GM20000 (cell line): Measurements from ENCODE around the gene HMGXB4.

ENCODE experiments used
- DNase-seq: peaks from one replicate; pipeline ENCODE4 v3.0.0; 2012; ENCODE audit warnings: low spot score
- TF ChIP-seq, protein P1 (sequence below): IDR thresholded peaks from 2 replicates; pipeline ENCODE4 v1.5.1; 2012; ENCODE audit warnings: mild to moderate bottlenecking, control low read depth; ENCODE audit errors: extremely low read depth, missing control alignments

The HMGXB4 gene

DNA sequence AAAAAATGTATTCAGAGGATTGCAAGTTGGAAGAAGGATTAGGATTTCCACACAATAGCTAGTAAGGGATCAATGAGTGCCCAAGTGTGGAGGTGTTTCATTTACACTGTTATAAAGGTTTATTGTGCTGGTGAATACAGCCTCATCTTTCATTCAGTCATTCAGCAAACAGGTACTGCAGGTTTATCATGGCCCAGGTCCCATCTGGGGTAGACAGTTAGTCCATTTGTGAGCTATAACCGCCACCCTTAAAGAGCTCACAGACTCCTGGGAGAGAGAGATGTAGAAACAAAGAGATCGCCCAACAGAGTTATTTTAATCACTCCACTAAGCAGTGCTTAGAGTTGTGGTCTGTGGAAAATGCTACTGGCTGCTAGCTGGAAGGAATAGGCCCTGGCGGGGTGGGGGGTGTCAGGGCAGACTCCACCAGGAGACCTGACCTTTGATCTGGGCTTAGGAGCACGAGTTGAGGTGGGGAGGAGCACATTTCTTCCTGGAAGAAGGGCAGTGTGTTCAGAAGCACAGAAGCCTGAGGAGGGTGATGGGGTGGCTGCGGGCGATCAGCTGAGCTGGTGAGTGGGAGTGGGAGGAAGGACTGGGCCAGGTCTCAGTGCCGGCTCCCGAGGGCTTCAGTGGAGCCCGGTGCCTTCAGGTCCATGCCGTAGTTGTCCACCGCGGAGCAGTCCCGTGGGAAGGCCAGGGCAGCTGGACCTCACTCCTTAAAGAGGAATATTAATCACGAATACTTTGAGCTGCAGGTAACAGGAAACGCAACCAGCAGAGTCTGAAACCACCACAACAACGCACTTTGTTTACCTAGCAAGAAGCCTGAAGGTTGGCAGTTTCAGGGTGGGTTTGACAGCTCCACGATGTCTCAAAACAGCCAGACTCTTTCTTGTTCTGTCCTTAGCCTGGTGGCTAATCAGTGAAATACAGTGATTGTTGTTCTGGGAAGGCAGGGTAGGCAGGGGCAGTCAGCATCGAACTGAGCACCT, 53.6 kb downstream of the HMGXB4 start:
- DNase-seq, result no peak
- TF ChIP-seq, protein P1, sequence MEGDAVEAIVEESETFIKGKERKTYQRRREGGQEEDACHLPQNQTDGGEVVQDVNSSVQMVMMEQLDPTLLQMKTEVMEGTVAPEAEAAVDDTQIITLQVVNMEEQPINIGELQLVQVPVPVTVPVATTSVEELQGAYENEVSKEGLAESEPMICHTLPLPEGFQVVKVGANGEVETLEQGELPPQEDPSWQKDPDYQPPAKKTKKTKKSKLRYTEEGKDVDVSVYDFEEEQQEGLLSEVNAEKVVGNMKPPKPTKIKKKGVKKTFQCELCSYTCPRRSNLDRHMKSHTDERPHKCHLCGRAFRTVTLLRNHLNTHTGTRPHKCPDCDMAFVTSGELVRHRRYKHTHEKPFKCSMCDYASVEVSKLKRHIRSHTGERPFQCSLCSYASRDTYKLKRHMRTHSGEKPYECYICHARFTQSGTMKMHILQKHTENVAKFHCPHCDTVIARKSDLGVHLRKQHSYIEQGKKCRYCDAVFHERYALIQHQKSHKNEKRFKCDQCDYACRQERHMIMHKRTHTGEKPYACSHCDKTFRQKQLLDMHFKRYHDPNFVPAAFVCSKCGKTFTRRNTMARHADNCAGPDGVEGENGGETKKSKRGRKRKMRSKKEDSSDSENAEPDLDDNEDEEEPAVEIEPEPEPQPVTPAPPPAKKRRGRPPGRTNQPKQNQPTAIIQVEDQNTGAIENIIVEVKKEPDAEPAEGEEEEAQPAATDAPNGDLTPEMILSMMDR, result no peak

DNA sequence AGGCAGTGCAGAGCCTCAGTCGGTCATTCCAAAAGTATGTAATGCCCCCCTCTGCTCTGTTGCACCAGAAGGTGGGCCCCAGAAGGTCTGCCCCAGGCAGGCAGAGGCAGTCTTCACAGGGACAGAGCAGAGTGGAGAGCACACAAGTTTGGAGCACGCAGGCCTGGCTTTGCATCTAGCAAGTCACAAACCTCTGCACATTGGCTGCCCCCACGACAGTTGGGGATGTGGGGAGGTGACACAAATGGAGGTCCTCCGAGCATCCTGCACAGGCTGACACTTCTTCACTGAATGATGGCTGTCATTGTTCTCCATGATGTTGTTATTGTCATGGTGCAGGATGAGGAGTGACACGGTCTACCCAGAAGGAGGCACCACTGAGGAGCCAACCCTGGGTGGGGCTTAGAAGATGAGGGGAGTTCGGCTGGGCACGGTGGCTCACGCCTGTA, 54.3 kb downstream of the HMGXB4 start:
- TF ChIP-seq, protein P1, result no peak
- no peak for DNase-seq

DNA sequence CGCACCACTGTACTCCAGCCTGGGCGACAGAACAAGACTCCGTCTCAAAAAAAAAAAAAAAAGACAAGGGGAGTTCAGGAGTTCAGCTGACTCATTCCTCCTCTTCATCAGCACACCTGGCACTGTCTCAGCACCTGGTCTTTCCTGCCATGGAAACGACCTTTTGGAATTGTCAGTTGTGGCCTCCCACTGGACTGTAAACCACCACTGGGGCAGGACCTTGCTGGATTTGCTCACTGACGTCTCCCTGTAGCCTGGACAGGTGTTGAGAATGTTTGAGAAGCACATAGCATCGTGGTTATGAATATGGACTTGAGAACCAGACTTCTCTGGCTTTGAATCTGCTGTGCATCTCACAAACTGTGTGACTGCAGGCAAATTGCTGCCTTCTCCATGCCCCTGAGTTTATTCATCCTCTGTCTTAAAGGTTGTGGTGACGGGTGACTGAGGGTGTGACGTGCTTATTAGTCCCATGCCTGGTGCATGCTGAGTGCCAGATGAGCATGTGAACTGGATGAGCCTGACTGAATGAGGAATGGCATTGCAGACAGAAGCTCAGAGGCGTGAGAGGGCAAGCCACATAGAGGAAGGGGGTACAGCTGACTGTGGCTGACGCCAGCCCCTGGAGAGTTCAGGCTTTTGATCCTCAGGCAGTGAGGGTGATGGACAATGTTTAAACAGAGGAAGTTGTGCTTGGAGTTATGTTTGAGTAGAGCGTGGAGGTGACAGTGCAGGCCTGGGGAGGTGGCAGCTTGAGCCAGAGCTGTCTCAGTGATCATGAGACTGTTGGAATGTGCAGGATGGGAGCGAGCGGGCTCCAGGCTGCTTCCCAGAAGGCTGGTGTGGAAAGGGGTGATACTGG, 55.1 kb downstream of the HMGXB4 start:
- no peak for DNase-seq
- TF ChIP-seq, protein P1, result no peak

DNA sequence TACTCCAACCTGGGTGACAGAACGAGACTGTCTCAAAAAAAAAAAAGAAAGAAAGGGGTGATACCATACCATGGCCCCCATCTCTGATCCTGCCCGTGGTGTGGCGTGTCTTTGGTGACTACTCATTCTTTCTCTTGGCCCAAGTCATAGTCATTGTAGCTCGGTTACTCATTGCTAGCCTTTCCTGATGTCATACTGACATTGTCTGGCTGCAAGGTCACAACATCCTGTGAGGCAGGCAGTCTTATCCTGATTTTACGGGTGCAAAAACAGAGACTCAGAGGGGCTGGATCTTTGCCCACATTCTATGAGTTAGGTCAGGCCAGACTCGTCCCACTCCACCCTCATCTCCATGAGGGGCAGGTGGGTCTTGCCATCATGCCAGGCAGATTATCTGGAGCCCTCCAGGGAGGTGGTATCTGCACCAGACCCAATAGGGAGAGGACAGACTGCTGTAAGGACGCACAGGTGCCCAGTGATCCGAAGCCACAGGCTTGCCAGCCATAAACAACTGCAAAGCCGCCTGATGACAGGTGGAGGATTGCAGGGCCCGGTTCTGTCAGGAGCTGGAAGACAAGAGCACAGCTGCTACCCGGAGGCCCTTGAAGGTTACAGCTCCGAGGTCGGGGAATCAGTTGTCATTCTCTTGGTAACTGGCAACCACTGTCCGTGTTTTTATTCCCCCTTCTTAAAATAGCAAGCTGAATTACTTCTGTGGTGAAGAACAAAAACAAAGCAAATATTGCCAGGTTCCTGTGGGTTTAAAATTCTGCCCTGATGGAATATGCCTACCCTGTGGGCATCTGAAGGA, 56.2 kb downstream of the HMGXB4 start:
- TF ChIP-seq, protein P1, result no peak
- no peak for DNase-seq

DNA sequence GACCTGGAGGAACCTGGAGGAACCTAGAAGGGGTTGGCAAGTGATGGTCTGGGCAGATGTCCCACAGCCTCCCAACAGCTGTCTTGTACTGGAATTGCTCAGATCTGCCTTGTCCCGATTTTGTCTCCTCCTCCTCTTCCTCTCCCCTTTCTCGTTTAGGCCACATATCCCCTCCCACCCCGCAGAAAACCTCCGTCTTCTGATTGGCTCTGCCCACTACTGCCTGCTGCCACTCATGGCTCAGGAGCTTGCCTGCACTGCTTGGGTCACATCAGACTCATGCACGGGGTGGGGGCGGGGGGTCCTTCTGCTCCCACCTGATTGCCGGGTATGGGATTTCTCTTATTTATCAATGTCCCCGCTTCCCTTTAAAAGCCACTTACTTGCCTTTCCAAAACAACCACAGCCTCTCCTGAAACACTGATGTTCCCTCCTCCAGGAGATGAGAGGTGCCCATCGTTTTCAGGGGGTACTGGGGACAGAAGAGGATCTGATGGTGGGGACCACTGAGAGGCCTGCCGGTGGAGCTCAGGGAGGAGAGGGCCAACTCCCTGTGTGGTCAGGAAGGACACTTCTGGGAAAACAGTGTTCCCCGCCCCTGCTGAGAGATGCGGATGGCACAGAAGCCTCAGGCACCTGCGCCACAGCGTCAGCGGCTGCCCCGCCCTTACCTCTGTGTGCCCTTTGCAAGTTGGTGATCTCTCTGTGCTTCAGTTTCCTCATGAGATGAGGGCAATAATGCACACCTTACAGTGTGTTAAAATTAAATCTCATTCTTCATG, 57.1 kb downstream of the HMGXB4 start:
- DNase-seq, result no peak
- TF ChIP-seq, protein P1, result no peak

DNA sequence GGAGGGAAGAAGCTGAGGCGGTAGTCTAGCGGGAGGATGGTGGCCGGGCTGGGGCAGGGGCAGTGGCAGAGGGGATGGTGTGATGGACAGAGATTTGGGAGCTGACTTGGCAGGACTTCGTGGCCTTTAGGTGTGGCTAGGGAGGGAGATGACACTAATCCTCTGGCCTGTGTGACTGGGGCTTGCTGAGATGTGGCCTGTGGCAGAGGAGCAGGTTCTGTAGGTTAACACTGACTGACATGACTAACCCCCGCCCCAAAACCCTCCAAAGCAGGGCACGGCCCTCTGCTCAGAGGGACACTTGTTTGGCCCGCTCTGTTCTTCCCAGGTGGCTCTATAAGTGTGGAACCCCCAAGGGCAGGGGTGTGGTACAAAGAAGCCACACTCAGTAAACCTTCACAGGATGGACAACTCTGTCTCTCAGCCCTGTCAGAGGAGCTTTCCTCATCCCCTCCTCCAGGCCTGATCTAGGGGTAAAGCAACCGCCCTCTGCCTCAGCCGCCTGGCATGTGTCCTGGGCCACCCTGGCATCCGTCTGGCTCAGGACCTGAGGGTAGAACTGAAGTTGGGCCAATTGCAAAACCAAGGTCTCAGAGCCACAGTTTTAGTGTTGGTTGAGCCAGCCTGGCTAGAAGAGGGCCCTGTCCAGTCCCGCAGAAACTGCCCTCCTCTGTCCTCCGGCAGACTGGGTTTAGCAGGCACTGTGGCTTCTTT, 58.0 kb downstream of the HMGXB4 start:
- no peak for DNase-seq
- TF ChIP-seq, protein P1, result no peak
